Retinal pigment epithelial cell (primary cell): ENCODE measurements around the gene FCRL5.

Experiments
- DNase-seq: peaks from one replicate; pipeline ENCODE4 v3.0.0-alpha.2; 2010; ENCODE audit warnings: low read depth
- H3K4me3 ChIP-seq: 2 replicates; pipeline ENCODE4 v1.5.1; 2011; ENCODE audit warnings: mild to moderate bottlenecking, low read length, control low read depth, moderate library complexity
- CTCF ChIP-seq: conservative IDR thresholded peaks from 2 replicates; pipeline ENCODE4 v1.5.1; 2011; ENCODE audit warnings: low read depth, low read length, control low read depth, inconsistent platforms

FCRL5 gene

GRCh38 chr1:157551694-157552693 is at the start of gene FCRL5:
FCRL5 (minus strand) TSS chr1:157552515; CDS start chr1:157552362, 153 bp downstream.
- no peak within 1 kb of the TSS for H3K4me3 ChIP-seq
- no peak for DNase-seq
- no peak for TF ChIP-seq CTCF

- DNase-seq: no peak
- TF ChIP-seq CTCF: no peak
Measured at GRCh38 chr1:157600236-157600635, 47.9 kb upstream of the FCRL5 start.

GRCh38 chr1:157597959-157598667 is 45.8 kb upstream of the FCRL5 start, which contains the start of gene FCRL4:
FCRL4 (minus strand) TSS chr1:157598085; CDS start chr1:157597944, 141 bp downstream.
- no peak for DNase-seq

More at GRCh38 chr1:157600236-157600635, 47.9 kb upstream of the FCRL5 start:
- no peak overlapping the region for H3K4me3 ChIP-seq

GRCh38 chr1:157596384-157596783 is 44.1 kb upstream of the FCRL5 start:
- DNase-seq: no peak
- no peak overlapping the region for H3K4me3 ChIP-seq
- TF ChIP-seq CTCF: no peak

More at GRCh38 chr1:157597959-157598667, 45.8 kb upstream of the FCRL5 start, which contains the start of gene FCRL4:
- no peak within 1 kb of the TSS for H3K4me3 ChIP-seq
- no peak for TF ChIP-seq CTCF

- H3K4me3 ChIP-seq: no peak overlapping the region
- DNase-seq: no peak
- TF ChIP-seq CTCF: no peak
Measured at GRCh38 chr1:157595356-157595755, 43.0 kb upstream of the FCRL5 start.

- no peak for TF ChIP-seq CTCF
- DNase-seq: no peak
- H3K4me3 ChIP-seq: no peak overlapping the region
Measured at GRCh38 chr1:157585984-157586383, 33.7 kb upstream of the FCRL5 start.
